HUES48 (cell line): ENCODE data around the gene LCN2.

Experiments
- H3K27ac ChIP-seq: one replicate; pipeline ENCODE4 v1.7.0; 2013; ENCODE audit warnings: low read depth, low read length, inconsistent platforms
- H3K27me3 ChIP-seq: 2 replicates; pipeline ENCODE4 v1.6.1; 2013; ENCODE audit warnings: mild to moderate bottlenecking, low read length; ENCODE audit not compliant: control insufficient read depth, insufficient read depth
- H3K36me3 ChIP-seq: 2 replicates; pipeline ENCODE4 v1.6.1; 2013; ENCODE audit warnings: low read length; ENCODE audit not compliant: control insufficient read depth, insufficient read depth
- H3K4me1 ChIP-seq: 2 replicates; pipeline ENCODE4 v1.6.1; 2013; ENCODE audit warnings: mild to moderate bottlenecking, low read length; ENCODE audit not compliant: control insufficient read depth, insufficient read depth
- H3K4me3 ChIP-seq: 2 replicates; pipeline ENCODE4 v1.5.1; 2013; ENCODE audit warnings: mild to moderate bottlenecking, low read depth, low read length
- H3K9ac ChIP-seq: 2 replicates; pipeline ENCODE4 v1.6.1; 2013; ENCODE audit warnings: mild to moderate bottlenecking, low read depth, low read length, moderate library complexity
- H3K9me3 ChIP-seq: 2 replicates; pipeline ENCODE4 v1.6.1; 2013; ENCODE audit warnings: low read length; ENCODE audit not compliant: control insufficient read depth, insufficient read depth

Gene LCN2

GRCh38 chr9:128164307-128164885 is 15.1 kb downstream of the LCN2 start:
- no peaks in the 10 kb centered on the region for H3K27me3 ChIP-seq
- H3K4me1 ChIP-seq, result peaks cover 9% of the 10 kb centered on the region
- peaks cover 64% of the 10 kb centered on the region for H3K36me3 ChIP-seq
- H3K27ac ChIP-seq, result no peak overlapping the region
- no peaks in the 10 kb centered on the region for H3K9me3 ChIP-seq
- H3K4me3 ChIP-seq, result no peak overlapping the region
- no peak overlapping the region for H3K9ac ChIP-seq

- no peak overlapping the region for H3K9ac ChIP-seq
- peaks cover 73% of the 10 kb centered on the region for H3K36me3 ChIP-seq
- H3K27me3 ChIP-seq, result no peaks in the 10 kb centered on the region
- H3K4me1 ChIP-seq, result 0 out of 2 replicates have a peak, but pooled peaks cover under 1% of the 10 kb centered on the region
- H3K27ac ChIP-seq, result no peak overlapping the region
- H3K9me3 ChIP-seq, result no peaks in the 10 kb centered on the region
- H3K4me3 ChIP-seq, result no peak overlapping the region
Observed at GRCh38 chr9:128166169-128166568, 16.9 kb downstream of the LCN2 start.

GRCh38 chr9:128167209-128167608 is 18.0 kb downstream of the LCN2 start:
- H3K9ac ChIP-seq, result no peak overlapping the region
- H3K36me3 ChIP-seq, result peaks cover 69% of the 10 kb centered on the region
- H3K27me3 ChIP-seq, result no peaks in the 10 kb centered on the region
- H3K4me1 ChIP-seq, result no peaks in the 10 kb centered on the region
- no peak overlapping the region for H3K4me3 ChIP-seq
- H3K9me3 ChIP-seq, result no peaks in the 10 kb centered on the region
- H3K27ac ChIP-seq, result no peak overlapping the region

GRCh38 chr9:128168731-128169308 is 19.6 kb downstream of the LCN2 start:
- Histone ChIP-seq H3K4me3 (no peak overlapping the region), H3K4me1 (no peaks in the 10 kb centered on the region), H3K27ac (no peak overlapping the region), H3K9me3 (no peaks in the 10 kb centered on the region), H3K9ac (no peak overlapping the region), H3K36me3 (peaks cover 54% of the 10 kb centered on the region), H3K27me3 (no peaks in the 10 kb centered on the region)

DNA sequence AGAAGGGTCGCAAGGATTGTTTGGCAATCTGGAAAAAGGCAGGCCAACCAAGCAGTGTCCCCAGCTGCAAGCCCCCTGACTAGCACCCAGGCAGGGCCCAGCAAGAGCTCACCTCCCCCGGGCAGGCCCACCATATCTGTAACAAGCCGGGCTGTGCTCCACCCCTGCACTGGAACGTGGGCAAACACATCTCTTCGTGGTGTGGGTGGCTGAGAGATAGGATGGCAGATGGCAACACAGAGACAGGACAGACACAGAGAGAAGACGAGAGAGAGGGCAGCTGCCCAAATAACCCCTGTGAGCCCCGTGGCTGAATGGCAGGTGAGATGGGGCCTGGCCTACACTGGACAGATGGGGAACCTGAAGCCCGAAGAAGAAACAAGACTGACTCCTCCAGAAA is 20.2 kb downstream of the LCN2 start:
- Histone ChIP-seq H3K36me3 (peaks cover 52% of the 10 kb centered on the region), H3K4me1 (no peaks in the 10 kb centered on the region), H3K4me3 (no peak overlapping the region), H3K9ac (no peak overlapping the region), H3K27ac (no peak overlapping the region), H3K9me3 (no peaks in the 10 kb centered on the region), H3K27me3 (no peaks in the 10 kb centered on the region)

DNA sequence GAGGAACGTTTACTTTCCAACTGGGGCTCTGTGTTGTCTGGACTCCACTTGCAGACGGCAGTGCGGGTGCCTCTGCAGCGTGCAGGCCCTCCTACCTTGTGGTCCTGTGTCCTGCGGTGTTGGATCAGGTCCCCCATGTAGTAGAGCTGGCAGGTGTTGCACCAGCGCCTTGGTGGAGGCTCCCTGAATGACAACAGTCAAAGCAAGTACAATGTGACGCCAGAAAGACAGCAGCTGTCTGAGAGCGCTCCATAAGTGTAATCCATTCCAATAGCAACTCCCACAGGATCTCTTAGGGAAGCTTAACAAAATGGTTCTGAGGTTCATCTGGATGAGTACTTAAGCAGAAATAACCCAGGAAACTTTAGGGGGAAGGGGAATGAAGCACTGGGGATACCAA is 20.7 kb downstream of the LCN2 start:
- no peak overlapping the region for H3K9ac ChIP-seq
- H3K9me3 ChIP-seq, result no peaks in the 10 kb centered on the region
- H3K4me3 ChIP-seq, result no peak overlapping the region
- no peaks in the 10 kb centered on the region for H3K4me1 ChIP-seq
- peaks cover 50% of the 10 kb centered on the region for H3K36me3 ChIP-seq
- H3K27me3 ChIP-seq, result no peaks in the 10 kb centered on the region
- no peak overlapping the region for H3K27ac ChIP-seq

GRCh38 chr9:128174062-128174461 is 24.8 kb downstream of the LCN2 start:
- no peaks in the 10 kb centered on the region for H3K4me1 ChIP-seq
- no peak overlapping the region for H3K9ac ChIP-seq
- no peak overlapping the region for H3K27ac ChIP-seq
- peaks cover 60% of the 10 kb centered on the region for H3K36me3 ChIP-seq
- no peak overlapping the region for H3K4me3 ChIP-seq
- H3K9me3 ChIP-seq, result no peaks in the 10 kb centered on the region
- H3K27me3 ChIP-seq, result no peaks in the 10 kb centered on the region

DNA sequence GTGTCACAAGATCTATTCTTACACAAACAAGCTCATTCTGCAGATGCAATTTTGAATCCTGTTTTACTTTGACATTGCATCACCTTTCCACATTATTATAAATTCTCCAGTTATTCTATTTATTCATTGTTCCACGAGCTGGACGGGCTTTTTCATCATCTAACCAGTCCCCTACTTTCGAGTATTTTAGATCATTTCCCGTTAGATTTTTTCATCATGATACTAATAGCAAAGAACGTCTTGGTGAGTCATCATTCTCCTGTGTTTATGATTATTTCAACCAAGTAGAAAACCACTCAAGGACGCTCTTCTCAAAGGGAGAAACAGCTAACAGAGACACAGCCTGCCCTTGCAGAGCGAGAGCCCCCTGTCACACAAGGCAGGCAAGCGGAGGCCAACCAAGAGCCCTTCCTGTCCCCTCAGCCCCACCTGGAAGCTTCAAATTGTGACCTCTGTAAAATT is 25.9 kb downstream of the LCN2 start:
- H3K27me3 ChIP-seq, result no peaks in the 10 kb centered on the region
- peaks cover 58% of the 10 kb centered on the region for H3K36me3 ChIP-seq
- no peaks in the 10 kb centered on the region for H3K9me3 ChIP-seq
- H3K27ac ChIP-seq, result no peak overlapping the region
- no peak overlapping the region for H3K9ac ChIP-seq
- H3K4me1 ChIP-seq, result no peaks in the 10 kb centered on the region
- no peak overlapping the region for H3K4me3 ChIP-seq

- Histone ChIP-seq H3K27ac (no peak overlapping the region), H3K9me3 (no peaks in the 10 kb centered on the region), H3K36me3 (peaks cover 62% of the 10 kb centered on the region), H3K4me1 (no peaks in the 10 kb centered on the region), H3K4me3 (no peak overlapping the region), H3K27me3 (no peaks in the 10 kb centered on the region), H3K9ac (no peak overlapping the region)
Observed at GRCh38 chr9:128175726-128176125, 26.5 kb downstream of the LCN2 start.

DNA sequence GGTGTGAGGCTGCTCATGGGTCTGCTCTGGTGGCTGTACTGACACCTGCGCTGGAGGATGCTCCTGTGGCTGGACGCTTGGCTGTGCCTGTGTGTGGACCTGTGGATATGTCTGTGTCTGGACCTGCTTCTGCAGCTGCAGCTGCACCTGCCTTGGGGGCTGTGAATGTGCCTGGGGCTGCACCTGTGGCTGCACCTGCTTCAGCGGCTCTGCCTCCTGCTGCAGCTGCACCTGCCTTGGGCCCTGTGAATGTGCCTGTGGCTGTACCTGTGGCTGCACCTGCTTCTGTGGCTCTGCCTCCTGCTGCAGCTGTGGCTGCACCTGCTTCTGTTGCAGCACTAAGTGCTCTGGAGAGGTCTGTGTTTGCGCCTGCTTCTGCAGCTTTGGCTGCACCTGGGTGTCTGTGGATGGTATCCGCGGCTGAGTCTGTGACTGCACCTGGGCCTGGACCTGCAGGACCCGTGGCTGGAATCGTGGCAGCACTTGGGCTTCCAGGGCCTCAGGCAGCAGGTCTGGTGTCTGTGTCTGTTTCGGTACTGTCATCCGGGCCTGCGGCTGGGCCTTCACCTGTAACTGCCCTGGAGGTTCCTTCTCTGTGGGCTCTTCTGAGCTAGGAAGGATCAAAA is 29.7 kb downstream of the LCN2 start:
- Histone ChIP-seq H3K36me3 (peaks cover 76% of the 10 kb centered on the region), H3K4me3 (no peak overlapping the region), H3K9me3 (no peaks in the 10 kb centered on the region)

DNA sequence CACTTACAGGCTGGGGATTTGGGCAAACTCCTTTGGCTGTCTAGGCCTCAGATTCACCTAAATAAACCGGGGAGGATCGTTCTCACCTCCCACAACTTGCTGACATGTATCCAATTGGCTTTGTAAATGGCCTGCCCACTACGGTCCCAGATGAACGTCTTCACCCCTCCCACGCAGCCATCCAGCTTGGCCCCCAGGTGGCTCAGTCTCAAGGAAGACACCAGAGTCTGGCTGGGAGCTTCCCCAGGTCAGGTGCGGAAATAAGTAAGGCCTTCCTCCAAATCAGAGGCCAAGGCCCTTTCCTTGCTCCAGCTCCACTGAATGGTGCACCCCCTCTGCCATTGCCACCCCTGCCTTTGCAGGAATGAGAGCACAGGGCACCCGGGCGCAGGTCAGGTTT is 30.7 kb downstream of the LCN2 start:
- H3K36me3 ChIP-seq, result peaks cover 68% of the 10 kb centered on the region
- no peak overlapping the region for H3K9ac ChIP-seq
- H3K9me3 ChIP-seq, result no peaks in the 10 kb centered on the region
- H3K4me1 ChIP-seq, result no peaks in the 10 kb centered on the region
- no peak overlapping the region for H3K27ac ChIP-seq
- no peak overlapping the region for H3K4me3 ChIP-seq
- no peaks in the 10 kb centered on the region for H3K27me3 ChIP-seq

More for the DNA sequence above, 29.7 kb downstream of the LCN2 start:
- H3K9ac ChIP-seq, result no peak overlapping the region
- no peak overlapping the region for H3K27ac ChIP-seq
- no peaks in the 10 kb centered on the region for H3K27me3 ChIP-seq
- no peaks in the 10 kb centered on the region for H3K4me1 ChIP-seq
